IPS-18c (cell line): Measurements from ENCODE around the gene PRKD2.

Experiments used
- H3K4me3 ChIP-seq: 2 replicates; pipeline ENCODE4 v1.7.0; 2013; ENCODE audit warnings: low read depth, mild to moderate bottlenecking, low read length, moderate library complexity; ENCODE audit not compliant: insufficient read depth
- H3K9me3 ChIP-seq: one replicate; pipeline ENCODE4 v1.6.1; 2013; ENCODE audit warnings: mild to moderate bottlenecking, low read length, moderate library complexity; ENCODE audit not compliant: control insufficient read depth, insufficient read depth

The PRKD2 gene

GRCh38 chr19:46696052-46696451 is 20.9 kb downstream of the PRKD2 start:
- Histone ChIP-seq H3K4me3 (no peak overlapping the region), H3K9me3 (peaks cover 2% of the 10 kb centered on the region)

- Histone ChIP-seq H3K9me3 (peaks cover 2% of the 10 kb centered on the region), H3K4me3 (no peak overlapping the region)
These were observed 23.2 kb downstream of the PRKD2 start for GRCh38 chr19:46693760-46694159.

GRCh38 chr19:46692918-46693722 is 23.8 kb downstream of the PRKD2 start:
- H3K4me3 ChIP-seq: no peak overlapping the region
- H3K9me3 ChIP-seq: peaks cover 2% of the 10 kb centered on the region

GRCh38 chr19:46691948-46692347 is 25.0 kb downstream of the PRKD2 start:
- H3K4me3 ChIP-seq: no peak overlapping the region
- H3K9me3 ChIP-seq: peaks cover 2% of the 10 kb centered on the region

GRCh38 chr19:46691104-46691503 is 25.8 kb downstream of the PRKD2 start:
- H3K4me3 ChIP-seq: no peak overlapping the region
- H3K9me3 ChIP-seq: peaks cover 2% of the 10 kb centered on the region

- no peaks in the 10 kb centered on the region for H3K9me3 ChIP-seq
- H3K4me3 ChIP-seq: no peak overlapping the region
These were observed 27.6 kb downstream of the PRKD2 start for GRCh38 chr19:46689358-46689757.

GRCh38 chr19:46687438-46688145 is 29.3 kb downstream of the PRKD2 start:
- no peaks in the 10 kb centered on the region for H3K9me3 ChIP-seq
- H3K4me3 ChIP-seq: no peak overlapping the region

- H3K9me3 ChIP-seq: no peaks in the 10 kb centered on the region
- no peak overlapping the region for H3K4me3 ChIP-seq
These were observed 31.7 kb downstream of the PRKD2 start for GRCh38 chr19:46685189-46685588.

- Histone ChIP-seq H3K4me3 (no peak overlapping the region), H3K9me3 (no peaks in the 10 kb centered on the region)
These were observed 38.7 kb downstream of the PRKD2 start for GRCh38 chr19:46678110-46678732.

- peaks cover 2% of the 10 kb centered on the region for H3K9me3 ChIP-seq
- no peak overlapping the region for H3K4me3 ChIP-seq
These were observed 42.3 kb downstream of the PRKD2 start for GRCh38 chr19:46674416-46675178.

- no peak overlapping the region for H3K4me3 ChIP-seq
- peaks cover 2% of the 10 kb centered on the region for H3K9me3 ChIP-seq
These were observed 46.1 kb downstream of the PRKD2 start for GRCh38 chr19:46670813-46671212.

- Histone ChIP-seq H3K4me3 (no peak overlapping the region), H3K9me3 (peaks cover 2% of the 10 kb centered on the region)
These were observed 48.3 kb downstream of the PRKD2 start for GRCh38 chr19:46668662-46669061.

- H3K9me3 ChIP-seq: no peaks in the 10 kb centered on the region
- no peak overlapping the region for H3K4me3 ChIP-seq
These were observed 51.8 kb downstream of the PRKD2 start for GRCh38 chr19:46665072-46665471.

GRCh38 chr19:46661735-46662592 is 55.0 kb downstream of the PRKD2 start:
- H3K4me3 ChIP-seq: peak overlapping the region; percentile 44; the same call in 1 of the 2 replicates

GRCh38 chr19:46661020-46661731 is 55.7 kb downstream of the PRKD2 start, which contains the start of gene DACT3:
Gene DACT3, minus strand, starts transcription at chr19:46661182. Its CDS starts 118 bp downstream, at chr19:46661064.
- Histone ChIP-seq H3K4me3 (peak within 1 kb of the TSS; percentile 59), H3K9me3 (no peaks in the 10 kb centered on the region)

More at GRCh38 chr19:46661735-46662592, 55.0 kb downstream of the PRKD2 start:
- no peaks in the 10 kb centered on the region for H3K9me3 ChIP-seq

GRCh38 chr19:46660551-46661019 is 56.3 kb downstream of the PRKD2 start:
- Histone ChIP-seq H3K4me3 (peak overlapping the region; percentile 59), H3K9me3 (no peaks in the 10 kb centered on the region)
